Breast epithelium (tissue), 3 donors: ENCODE results near the gene STARD10.

ENCODE experiments used
- POLR2A ChIP-seq: fragments of 450-650 bp; IDR thresholded peaks from one replicate; pipeline ENCODE4 v1.6.1; 2016; ENCODE audit warnings: antibody characterized with exemption, mild to moderate bottlenecking, moderate library complexity
- POLR2AphosphoS5 ChIP-seq, 3 donors: sonication (generic); formaldehyde crosslinking; IDR thresholded peaks; one replicate each; pipeline ENCODE4 v1.6.1; 2017; ENCODE audit warnings: antibody characterized with exemption in 3 of 3
- TF ChIP-seq, protein P1 (sequence below), 3 donors: fragments of 450-650 bp; IDR thresholded peaks; one replicate each; pipeline ENCODE4 v1.5.1; 2016 to 2017; ENCODE audit warnings: antibody characterized with exemption in 3 of 3, mild to moderate bottlenecking in 3 of 3, moderate library complexity in 3 of 3

DNA sequence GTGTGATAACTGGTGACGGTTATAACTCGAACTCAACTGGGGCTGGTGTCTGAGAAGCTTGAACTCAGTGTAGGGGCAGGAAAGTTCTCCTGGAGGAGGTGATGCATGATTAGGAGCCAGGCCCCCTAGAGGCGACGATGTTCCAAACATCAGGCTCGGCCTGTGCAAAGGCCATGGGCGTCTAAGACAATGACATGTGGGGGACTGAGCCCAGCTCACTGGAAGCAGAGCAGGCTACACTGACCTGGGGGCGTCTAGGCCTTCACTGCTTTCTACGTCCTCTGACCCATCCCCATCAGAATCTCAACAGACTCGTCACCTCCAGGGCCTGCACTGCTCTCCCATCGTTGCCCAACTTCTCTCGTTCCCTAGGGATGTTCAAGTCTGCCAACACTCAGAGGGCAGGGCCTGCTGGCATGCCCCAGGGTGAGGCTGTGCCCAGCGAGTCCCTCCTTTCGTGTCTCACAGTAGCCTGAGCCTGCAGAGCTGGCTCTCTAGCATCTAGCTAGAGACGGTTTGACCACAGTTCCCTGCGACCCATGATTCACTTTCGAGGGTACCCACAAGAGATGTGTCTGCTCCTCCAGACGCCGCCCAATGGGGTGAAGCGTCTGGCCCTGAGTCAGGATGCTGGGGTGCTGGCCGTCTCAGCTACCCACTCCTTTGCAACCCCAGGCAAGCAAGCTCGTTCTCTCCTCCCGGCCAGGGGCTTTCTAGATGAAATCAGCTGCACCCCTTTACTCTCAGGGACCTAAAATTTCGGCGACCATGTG lies 19.3 kb upstream of the STARD10 start:
- TF ChIP-seq, protein P1, sequence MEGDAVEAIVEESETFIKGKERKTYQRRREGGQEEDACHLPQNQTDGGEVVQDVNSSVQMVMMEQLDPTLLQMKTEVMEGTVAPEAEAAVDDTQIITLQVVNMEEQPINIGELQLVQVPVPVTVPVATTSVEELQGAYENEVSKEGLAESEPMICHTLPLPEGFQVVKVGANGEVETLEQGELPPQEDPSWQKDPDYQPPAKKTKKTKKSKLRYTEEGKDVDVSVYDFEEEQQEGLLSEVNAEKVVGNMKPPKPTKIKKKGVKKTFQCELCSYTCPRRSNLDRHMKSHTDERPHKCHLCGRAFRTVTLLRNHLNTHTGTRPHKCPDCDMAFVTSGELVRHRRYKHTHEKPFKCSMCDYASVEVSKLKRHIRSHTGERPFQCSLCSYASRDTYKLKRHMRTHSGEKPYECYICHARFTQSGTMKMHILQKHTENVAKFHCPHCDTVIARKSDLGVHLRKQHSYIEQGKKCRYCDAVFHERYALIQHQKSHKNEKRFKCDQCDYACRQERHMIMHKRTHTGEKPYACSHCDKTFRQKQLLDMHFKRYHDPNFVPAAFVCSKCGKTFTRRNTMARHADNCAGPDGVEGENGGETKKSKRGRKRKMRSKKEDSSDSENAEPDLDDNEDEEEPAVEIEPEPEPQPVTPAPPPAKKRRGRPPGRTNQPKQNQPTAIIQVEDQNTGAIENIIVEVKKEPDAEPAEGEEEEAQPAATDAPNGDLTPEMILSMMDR (IDR thresholded peaks at IDR 0.05): peak in 2 of 3 donors; percentile 17 to 31
- TF ChIP-seq POLR2A (no peak), POLR2AphosphoS5 (IDR thresholded peaks at IDR 0.05) (peak in 1 of 3 donors; percentile 34)
